Left ventricle myocardium inferior (tissue), 1 donor: Measurements from ENCODE around the gene WDR33. TPM values are rescaled to one million over a fixed set of nuclear protein-coding genes. Genes with fewer than 3 reads are reported as not detected.

ENCODE experiments used
- DNase-seq: peaks from one replicate; pipeline ENCODE4 v3.0.0-alpha.2; 2020
- H3K27ac ChIP-seq: fragments of 200-600 bp; replicated peaks from 2 replicates; pipeline ENCODE4 v1.8.0; 2021
- H3K27me3 ChIP-seq: fragments of 200-600 bp; 2 replicates; pipeline ENCODE4 v1.8.0; 2021; ENCODE audit warnings: low read depth
- H3K36me3 ChIP-seq: fragments of 200-600 bp; 2 replicates; pipeline ENCODE4 v1.8.0; 2021
- H3K4me1 ChIP-seq: fragments of 200-600 bp; 2 replicates; pipeline ENCODE4 v1.8.0; 2021
- H3K4me3 ChIP-seq: fragments of 200-600 bp; 2 replicates; pipeline ENCODE4 v1.8.0; 2021; ENCODE audit warnings: mild to moderate bottlenecking, moderate library complexity
- H3K9me3 ChIP-seq: fragments of 200-600 bp; replicated peaks from 2 replicates; pipeline ENCODE4 v1.8.0; 2021
- CTCF ChIP-seq: fragments of 200-600 bp; IDR thresholded peaks from 2 replicates; pipeline ENCODE4 v1.8.0; 2021; ENCODE audit warnings: antibody characterized with exemption, mild to moderate bottlenecking, borderline replicate concordance
- intact Hi-C: fragments of 100-400 bp; cut with micrococcal nuclease; formaldehyde crosslinking; loops from one replicate; pipeline ENCODE4 v1.11.0; 2022
- total RNA-seq: library from RNA; stranded (reverse); fragmentation: NEBNext Ultra II Directional; extraction: Animal tissue kit (Norgen Biotek cat#: 25700); gene quantifications from one replicate; pipeline ENCODE4 v1.2.1, GENCODE V29; 2021
- donor health status: DM: no; HTN: yes; CAD: no; lungs with severe emphysema.

Gene WDR33
- total RNA-seq, 1 donor from 2014 or later: 38.9 TPM

- Histone ChIP-seq H3K36me3 (peaks cover 59% of the 10 kb centered on the region), H3K4me3 (no peak overlapping the region), H3K27me3 (no peaks in the 10 kb centered on the region), H3K27ac (peak overlapping the region; percentile 83), H3K9me3 (no peaks in the 10 kb centered on the region), H3K4me1 (peaks cover 60% of the 10 kb centered on the region)
- no peak for TF ChIP-seq CTCF
- intact Hi-C loops: no loop called here
- no peak for DNase-seq
Measured at GRCh38 chr2:127721311-127721977, 89.5 kb downstream of the WDR33 start.

GRCh38 chr2:127719301-127720218 is 91.4 kb downstream of the WDR33 start:
- intact Hi-C loops: no loop called here
- peaks cover 64% of the 10 kb centered on the region for H3K36me3 ChIP-seq
- no peak for TF ChIP-seq CTCF
- no peak for DNase-seq
- no peaks in the 10 kb centered on the region for H3K27me3 ChIP-seq
- H3K4me3 ChIP-seq: no peak overlapping the region
- peak overlapping the region; percentile 4 for H3K27ac ChIP-seq
- H3K4me1 ChIP-seq: peaks cover 54% of the 10 kb centered on the region
- H3K9me3 ChIP-seq: no peaks in the 10 kb centered on the region

DNA sequence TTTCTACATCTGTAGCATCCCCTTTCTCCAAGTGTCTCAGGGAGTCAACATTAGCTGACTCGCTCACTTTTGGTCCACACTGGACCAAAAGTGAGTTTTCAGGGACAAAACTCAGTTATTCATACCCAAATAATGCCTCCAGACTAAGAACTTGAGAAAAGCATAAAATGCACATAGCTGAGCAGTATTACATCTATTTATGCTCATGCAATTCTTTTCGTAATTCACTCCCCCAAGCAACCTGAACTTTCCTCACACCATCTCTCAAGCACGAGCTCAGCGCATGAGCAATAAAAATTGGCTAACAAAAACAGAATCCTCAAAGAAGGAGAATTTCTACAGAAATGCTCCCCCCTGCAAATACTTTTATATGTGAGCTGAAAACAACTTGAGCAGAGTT is 92.7 kb downstream of the WDR33 start:
- intact Hi-C loops: no loop called here
- Histone ChIP-seq H3K4me1 (peaks cover 43% of the 10 kb centered on the region), H3K27ac (no peak overlapping the region), H3K9me3 (no peaks in the 10 kb centered on the region), H3K4me3 (no peak overlapping the region), H3K27me3 (no peaks in the 10 kb centered on the region), H3K36me3 (peaks cover 66% of the 10 kb centered on the region)
- DNase-seq: no peak
- no peak for TF ChIP-seq CTCF

DNA sequence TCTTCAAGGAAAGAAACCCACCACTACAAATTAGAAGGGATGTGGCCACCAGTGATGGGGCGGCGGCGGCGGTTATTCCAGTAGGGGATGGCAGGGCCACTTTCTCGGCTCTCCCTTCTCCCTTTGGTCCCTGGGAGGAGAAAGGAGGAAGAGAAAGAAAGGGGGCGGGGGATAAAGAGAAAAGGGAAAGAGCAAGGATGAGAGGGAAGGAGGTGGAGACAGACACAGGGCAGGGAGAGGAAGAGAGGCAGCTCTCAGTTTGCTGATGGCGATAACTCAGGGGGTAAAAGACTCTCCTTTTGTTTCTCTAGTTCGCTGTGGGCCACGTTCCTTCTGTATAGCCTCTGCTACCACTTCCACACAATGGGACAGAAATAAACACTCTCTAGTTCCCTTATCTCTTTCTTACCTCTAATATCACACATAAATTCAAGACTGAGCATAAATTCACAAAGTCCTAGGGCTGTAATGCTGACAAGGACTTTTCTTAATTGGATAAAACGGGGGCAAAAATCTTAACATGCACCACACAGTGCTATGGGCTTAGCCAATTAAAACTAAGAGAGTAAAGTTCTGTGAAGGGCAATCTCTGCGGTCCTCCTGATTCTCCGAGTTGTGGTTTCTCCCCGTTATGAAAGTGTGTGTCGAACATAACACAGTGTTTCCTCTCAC is 95.1 kb downstream of the WDR33 start:
- no peak for DNase-seq
- H3K36me3 ChIP-seq: peaks cover 53% of the 10 kb centered on the region
- intact Hi-C loops: no loop called here

More for the DNA sequence above, 95.1 kb downstream of the WDR33 start:
- Histone ChIP-seq H3K27ac (no peak overlapping the region), H3K27me3 (no peaks in the 10 kb centered on the region), H3K4me1 (peaks cover 22% of the 10 kb centered on the region), H3K9me3 (no peaks in the 10 kb centered on the region), H3K4me3 (no peak overlapping the region)
- no peak for TF ChIP-seq CTCF
